ENCODE results near the gene UPK3BL2.
"Not testable (repeated sequence)": the region's sequence is repeated elsewhere in the genome, so short reads cannot be mapped to it uniquely, and the experiment has no call there.

The UPK3BL2 gene

GRCh38 chr7:102493220-102493935, 50.1 kb downstream of the UPK3BL2 start:
- DNase-seq, result not testable (repeated sequence)

GRCh38 chr7:102490529-102491075, 52.9 kb downstream of the UPK3BL2 start:
- not testable (repeated sequence) for DNase-seq
